Stimulated activated CD4-positive, alpha-beta T cell treated with anti-CD3 and anti-CD28 coated beads, Interleukin-1b, Interleukin-23, amount 100 ng/mL, for 1 hour (primary cell): Measurements from ENCODE around the gene LHPP.

Experiments
- DNase-seq, 2 donors: peaks; one replicate each; pipeline ENCODE4 v3.0.0-alpha.2; 2020; ENCODE audit warnings: low read depth in 2 of 2

LHPP gene

DNA sequence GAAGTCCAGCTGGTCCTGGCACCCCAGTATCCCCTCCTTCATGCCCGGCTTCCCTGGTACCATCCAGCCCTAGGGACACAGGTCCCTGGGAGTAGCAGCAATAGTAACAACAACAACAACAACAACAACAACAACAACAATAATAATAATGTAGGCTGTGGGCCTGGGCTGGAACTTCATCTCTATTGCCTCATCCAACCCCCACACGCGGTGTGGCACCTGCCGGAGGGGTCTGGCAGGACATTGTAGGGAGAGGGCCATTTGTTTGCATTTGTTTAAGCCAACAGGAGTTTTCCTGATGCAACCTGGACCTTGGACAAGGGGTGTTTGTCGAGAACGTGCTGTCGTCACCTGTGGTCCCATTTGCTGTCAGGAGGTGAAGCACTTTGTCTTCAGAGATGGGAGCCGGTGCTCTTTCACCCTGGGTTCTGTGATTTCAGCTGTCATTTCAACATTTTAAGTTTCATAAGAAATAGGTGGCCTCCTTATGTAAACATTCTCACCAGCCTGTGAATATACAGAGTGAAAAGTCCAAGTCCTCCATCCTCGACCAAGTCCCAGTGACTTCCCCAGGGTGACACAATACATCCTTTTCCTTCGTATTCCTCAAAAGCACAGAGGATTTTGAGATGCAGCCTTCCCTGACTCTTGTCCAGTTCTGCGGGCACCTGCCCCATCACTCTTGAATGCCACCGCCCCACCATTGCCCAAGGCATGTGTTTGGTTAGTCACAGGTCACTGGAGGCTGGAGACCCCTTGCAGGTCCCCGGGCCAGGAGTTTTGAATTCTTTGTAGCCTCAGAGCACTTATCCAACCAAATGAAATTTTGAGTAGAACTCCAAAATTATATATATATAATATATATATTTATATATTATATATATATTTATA lies 9.2 kb downstream of the LHPP start:
- no peak for DNase-seq

- no peak for DNase-seq
These were observed 10.4 kb downstream of the LHPP start for GRCh38 chr10:124472071-124472470.

DNA sequence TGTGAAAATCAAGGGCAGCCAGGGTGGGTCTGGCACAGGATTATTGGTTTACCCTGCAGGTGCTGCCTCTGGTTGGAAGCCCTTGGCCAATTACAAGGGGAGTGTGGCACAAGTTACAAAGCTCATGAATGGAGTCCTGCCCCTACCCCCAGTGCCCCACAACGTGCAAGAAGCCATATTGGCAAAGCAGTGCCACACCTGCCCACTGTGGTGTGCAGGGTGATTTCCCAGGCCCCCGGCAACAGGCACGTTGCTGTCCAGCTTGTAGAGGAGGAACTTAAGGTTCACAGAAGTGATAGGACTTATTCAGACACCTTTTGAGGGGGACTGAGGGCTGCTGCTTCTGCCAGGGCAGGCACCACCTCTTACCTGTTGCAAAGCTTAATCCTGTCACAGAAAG lies 11.4 kb downstream of the LHPP start:
- no peak for DNase-seq

DNA sequence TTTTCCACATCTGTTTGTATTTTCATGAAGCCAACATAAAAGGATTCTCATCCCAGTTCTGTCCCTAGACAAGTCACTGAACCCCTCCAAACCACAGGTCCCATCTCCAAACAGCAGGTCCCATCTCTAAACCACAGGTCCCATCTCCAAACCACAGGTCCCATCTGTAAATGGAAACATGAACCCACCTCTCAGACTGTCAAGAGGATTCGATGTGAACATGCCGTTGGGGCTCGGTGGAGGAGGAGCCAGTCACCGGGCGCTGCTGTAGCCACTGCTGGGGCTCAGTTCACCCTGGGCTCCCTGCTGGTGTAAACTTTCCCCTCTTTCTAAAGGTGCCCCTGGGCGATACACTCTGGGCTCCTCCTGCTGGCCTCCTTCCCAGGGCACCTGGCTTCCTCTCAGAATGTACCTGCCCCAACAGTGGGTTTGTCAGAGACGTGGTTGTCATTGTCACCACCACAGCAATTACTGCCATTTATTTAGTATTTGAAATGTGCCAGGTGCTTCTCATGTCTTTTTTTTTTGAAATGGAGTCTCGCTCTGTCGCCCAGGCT lies 13.0 kb downstream of the LHPP start:
- no peak for DNase-seq

DNA sequence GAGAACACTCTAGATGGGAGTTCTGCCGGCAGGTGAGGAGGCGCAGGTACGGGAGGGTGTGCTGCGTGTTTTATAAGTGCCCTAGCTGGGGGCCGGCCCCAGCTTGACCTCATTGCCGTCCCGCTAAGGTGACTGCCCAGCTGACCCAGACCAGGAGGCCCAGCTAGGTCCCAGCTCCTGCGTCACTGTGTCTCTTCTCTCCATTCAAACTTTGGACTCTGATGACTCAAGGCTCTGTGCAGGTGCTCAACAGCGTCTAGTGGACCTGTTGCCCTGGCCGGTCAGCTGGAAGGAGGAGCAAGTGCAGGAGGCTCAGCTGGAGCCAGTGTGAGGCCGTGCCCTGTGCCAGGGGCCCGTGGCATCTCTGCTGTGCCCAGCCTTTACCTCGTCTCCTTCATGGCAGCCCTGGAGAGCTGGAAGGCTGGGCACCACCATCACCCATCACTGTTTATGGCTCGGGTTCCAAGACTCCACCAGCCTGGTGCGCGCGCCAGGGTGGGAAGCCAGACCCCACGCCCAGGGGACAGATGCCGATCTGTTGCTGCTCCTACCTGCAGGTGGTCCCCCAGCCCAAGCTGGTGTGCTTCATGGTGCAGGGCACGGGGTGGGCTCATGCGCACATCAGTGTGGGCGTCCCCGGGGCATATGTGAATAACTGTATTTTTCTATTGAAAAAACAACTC lies 14.6 kb downstream of the LHPP start:
- no peak for DNase-seq

- DNase-seq = no peak
These were observed 16.2 kb downstream of the LHPP start for GRCh38 chr10:124477614-124478363.

GRCh38 chr10:124478515-124478914 lies 16.9 kb downstream of the LHPP start:
- no peak for DNase-seq

- DNase-seq = no peak
These were observed 19.2 kb downstream of the LHPP start for GRCh38 chr10:124480860-124481259.

GRCh38 chr10:124481717-124482116 lies 20.1 kb downstream of the LHPP start:
- DNase-seq = no peak

- no peak for DNase-seq
These were observed 20.7 kb downstream of the LHPP start for GRCh38 chr10:124482236-124482800.

- no peak for DNase-seq
These were observed 21.3 kb downstream of the LHPP start for GRCh38 chr10:124482876-124483275.

DNA sequence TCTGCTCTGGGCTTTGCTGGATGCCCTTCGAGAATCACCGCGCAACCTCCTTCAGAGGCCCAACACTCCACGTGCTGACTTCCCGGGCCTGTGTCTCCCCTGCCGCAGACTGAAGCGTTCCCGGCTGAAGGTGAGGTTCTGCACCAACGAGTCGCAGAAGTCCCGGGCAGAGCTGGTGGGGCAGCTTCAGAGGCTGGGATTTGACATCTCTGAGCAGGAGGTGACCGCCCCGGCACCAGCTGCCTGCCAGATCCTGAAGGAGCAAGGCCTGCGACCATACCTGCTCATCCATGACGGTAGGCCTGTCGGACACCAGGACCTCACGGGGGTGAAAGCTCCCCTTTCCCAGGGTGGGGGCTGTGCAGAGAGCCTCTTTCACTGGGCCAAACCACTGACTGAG lies 22.4 kb downstream of the LHPP start:
- no peak for DNase-seq

- no peak for DNase-seq
These were observed 23.0 kb downstream of the LHPP start for GRCh38 chr10:124484661-124485060.

DNA sequence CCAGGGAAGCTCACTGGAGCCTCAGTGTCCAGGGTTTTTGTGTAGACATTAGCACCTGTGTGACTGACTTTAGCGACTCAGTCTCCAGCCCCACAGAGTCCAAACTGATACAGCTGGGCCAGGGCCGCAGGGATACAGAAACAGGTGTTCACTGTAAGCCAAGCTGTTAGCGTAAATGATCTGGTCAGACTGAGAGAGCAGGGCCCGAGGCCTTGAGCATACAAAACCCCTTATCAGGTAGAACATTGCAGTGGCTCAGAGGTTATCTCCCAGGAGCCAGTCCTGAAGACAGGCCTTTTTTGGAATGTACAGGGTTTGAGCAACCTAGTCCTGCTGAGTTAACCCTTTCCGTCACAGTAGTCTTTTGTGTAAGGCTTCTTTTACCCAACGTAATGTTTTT lies 25.0 kb downstream of the LHPP start:
- DNase-seq = no peak

DNA sequence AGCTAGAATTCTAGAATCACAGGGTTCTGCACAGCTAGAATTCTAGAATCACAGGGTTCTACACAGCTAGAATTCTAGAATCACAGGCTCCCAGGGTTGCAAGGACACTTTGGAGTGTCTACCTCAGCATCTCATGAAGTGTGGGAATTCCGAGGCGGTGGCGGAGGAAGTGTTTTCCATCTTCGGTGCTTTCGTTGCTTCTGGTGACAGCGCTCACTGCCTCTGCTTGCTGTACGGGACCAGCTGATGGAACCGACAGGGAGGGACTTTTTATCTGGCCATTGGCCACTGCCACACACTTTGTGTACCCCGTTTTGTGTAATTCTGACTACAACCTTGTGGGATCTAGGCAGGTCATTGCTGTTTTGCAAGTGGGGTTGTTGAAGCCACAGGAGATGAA lies 29.5 kb downstream of the LHPP start:
- no peak for DNase-seq

GRCh38 chr10:124492266-124492665 lies 30.6 kb downstream of the LHPP start:
- no peak for DNase-seq

DNA sequence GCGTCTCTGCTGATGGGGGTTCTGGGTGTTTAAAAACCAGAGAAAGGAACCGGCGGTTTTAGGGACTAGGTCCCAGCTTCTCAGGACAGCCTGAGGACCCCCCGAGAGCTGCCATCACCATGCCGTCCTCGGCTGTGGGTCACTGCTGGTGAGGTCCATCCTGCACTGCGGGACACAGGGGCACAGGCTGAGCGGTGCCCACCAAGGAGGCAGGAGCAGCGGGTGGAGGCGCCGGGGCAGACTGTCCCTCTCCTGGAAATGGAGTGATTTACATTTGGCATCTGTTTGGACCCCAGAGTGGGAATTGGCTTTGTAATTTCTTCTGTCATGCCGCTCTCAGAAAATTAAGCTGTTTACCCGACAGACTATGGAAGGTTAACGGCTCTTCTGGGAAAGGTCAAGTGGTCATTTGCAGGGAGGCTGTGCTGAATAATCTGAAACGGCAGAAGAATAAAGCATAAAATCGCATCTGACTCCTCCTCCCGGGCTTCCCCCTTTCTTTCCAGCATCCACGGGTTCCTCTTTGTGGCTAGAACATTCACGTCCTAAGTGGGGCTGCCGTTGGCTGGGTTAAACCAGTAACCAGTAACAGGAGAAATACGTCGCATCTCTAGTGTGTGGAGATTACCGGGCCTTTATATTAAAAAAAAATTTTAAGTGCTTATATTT lies 31.7 kb downstream of the LHPP start:
- DNase-seq = no peak

DNA sequence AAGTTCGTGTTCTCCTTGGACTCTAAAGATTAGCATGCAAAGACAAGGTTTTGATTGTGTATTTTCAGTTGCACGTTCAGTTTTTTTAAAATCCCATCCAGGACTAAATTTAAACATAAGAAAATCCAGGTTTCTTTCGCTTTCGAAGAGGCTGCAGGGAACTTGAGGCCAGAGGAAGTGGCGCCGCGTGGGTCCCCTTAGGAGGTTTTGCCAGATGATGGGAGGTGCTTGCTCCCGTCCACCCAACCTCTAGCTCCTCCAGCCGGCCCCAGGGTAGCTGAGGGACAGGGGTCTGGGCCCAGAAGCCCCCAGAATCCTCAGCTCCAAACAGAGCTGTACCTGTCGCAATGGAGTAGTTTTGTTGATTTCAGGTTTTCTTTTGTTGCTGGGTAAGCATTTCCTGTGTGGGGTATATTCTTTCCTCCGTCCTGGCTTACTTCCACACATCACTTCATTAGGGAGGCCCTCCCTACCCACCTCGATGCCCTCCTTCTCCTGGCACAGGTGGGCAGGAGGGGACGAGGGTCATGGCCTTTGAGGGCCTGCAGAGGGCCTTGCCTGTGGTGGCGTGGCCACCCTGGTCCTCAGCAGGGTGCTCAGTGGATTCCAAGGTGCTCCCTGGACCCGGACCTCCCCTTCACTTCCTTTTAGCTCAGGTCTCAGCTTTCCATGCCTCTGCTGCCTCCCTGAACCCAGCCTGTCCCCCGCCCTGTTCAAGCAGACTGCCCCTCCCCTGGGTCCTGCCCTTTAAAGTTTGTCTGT lies 32.6 kb downstream of the LHPP start:
- no peak for DNase-seq

- DNase-seq = no peak
These were observed 33.5 kb downstream of the LHPP start for GRCh38 chr10:124495162-124495561.

- DNase-seq = no peak
These were observed 34.1 kb downstream of the LHPP start for GRCh38 chr10:124495725-124496124.

- DNase-seq = no peak
These were observed 34.5 kb downstream of the LHPP start for GRCh38 chr10:124496150-124496549.
